OCI-M2 (cell line): ENCODE measurements around the gene MAT2B.

Source experiments
- DNase-seq: peaks from one replicate; lab custom pipeline; 2025; ENCODE audit not compliant: unreplicated experiment; lab: John Stamatoyannopoulos, UW

The MAT2B gene

GRCh38 chr5:163505368-163506094 is at the start of gene MAT2B:
MAT2B (plus strand) TSS chr5:163505619; CDS start chr5:163505687, 68 bp downstream.
- peak; percentile 67 for DNase-seq

GRCh38 chr5:163456029-163456589 is 49.3 kb upstream of the MAT2B start:
- DNase-seq: no peak

- no peak for DNase-seq
Measured at GRCh38 chr5:163456840-163457239, 48.6 kb upstream of the MAT2B start.

- no peak for DNase-seq
Measured at GRCh38 chr5:163458778-163459385, 46.5 kb upstream of the MAT2B start.

GRCh38 chr5:163459462-163459818 is 46.0 kb upstream of the MAT2B start:
- no peak for DNase-seq

GRCh38 chr5:163459819-163460561 is 45.4 kb upstream of the MAT2B start, which contains the start of gene NUDCD2:
NUDCD2 (minus strand) TSS chr5:163460102; CDS start chr5:163460050, 52 bp downstream.
- DNase-seq: peak; percentile 78

GRCh38 chr5:163460562-163461171 is 44.8 kb upstream of the MAT2B start, which contains the start of gene HMMR:
HMMR (plus strand) TSS chr5:163460632; CDS start chr5:163460693, 61 bp downstream.
- no peak for DNase-seq

- DNase-seq: no peak
Measured at GRCh38 chr5:163463063-163463435, 42.4 kb upstream of the MAT2B start.

- DNase-seq: no peak
Measured at GRCh38 chr5:163467682-163468081, 37.7 kb upstream of the MAT2B start.

- no peak for DNase-seq
Measured at GRCh38 chr5:163473635-163474243, 31.7 kb upstream of the MAT2B start.

GRCh38 chr5:163475411-163475810 is 30.0 kb upstream of the MAT2B start:
- DNase-seq: no peak

GRCh38 chr5:163478126-163478981 is 27.1 kb upstream of the MAT2B start:
- DNase-seq: no peak

GRCh38 chr5:163478982-163479271 is 26.5 kb upstream of the MAT2B start:
- DNase-seq: no peak

GRCh38 chr5:163489055-163489744 is 16.2 kb upstream of the MAT2B start:
- no peak for DNase-seq

- DNase-seq: no peak
Measured at GRCh38 chr5:163489745-163490075, 15.7 kb upstream of the MAT2B start.

- no peak for DNase-seq
Measured at GRCh38 chr5:163496286-163496685, 9.1 kb upstream of the MAT2B start.

- no peak for DNase-seq
Measured at GRCh38 chr5:163497315-163497714, 8.1 kb upstream of the MAT2B start.

GRCh38 chr5:163498886-163499285 is 6.5 kb upstream of the MAT2B start:
- no peak for DNase-seq

- no peak for DNase-seq
Measured at GRCh38 chr5:163502521-163502920, 2.9 kb upstream of the MAT2B start.
